ENCODE measurements around the gene KRT3.

DNA sequence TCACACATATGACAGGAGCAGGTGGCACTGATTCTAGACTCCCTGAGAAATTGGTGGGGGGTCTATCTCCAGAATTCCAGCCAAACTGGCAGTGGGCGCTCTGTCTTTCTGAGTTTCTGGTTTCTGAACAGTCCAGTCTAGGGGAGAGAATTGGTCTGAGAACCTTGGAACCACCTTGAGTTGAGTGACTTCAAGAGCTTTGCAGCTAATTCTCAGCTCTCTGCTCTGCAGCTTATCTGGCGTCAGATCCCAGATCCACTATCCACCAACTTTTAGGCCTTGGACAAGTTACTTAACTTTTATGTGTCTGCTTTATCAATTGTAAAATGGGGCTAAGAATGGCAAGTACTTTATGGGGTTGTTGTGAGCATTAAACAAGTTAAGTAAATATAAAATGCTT is 17.1 kb downstream of the KRT3 start:
- TF ChIP-seq, protein P1, sequence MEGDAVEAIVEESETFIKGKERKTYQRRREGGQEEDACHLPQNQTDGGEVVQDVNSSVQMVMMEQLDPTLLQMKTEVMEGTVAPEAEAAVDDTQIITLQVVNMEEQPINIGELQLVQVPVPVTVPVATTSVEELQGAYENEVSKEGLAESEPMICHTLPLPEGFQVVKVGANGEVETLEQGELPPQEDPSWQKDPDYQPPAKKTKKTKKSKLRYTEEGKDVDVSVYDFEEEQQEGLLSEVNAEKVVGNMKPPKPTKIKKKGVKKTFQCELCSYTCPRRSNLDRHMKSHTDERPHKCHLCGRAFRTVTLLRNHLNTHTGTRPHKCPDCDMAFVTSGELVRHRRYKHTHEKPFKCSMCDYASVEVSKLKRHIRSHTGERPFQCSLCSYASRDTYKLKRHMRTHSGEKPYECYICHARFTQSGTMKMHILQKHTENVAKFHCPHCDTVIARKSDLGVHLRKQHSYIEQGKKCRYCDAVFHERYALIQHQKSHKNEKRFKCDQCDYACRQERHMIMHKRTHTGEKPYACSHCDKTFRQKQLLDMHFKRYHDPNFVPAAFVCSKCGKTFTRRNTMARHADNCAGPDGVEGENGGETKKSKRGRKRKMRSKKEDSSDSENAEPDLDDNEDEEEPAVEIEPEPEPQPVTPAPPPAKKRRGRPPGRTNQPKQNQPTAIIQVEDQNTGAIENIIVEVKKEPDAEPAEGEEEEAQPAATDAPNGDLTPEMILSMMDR (IDR thresholded peaks at IDR 0.05; ENCODE audit: borderline replicate concordance, extremely low read depth, low read length, poor library complexity, severe bottlenecking): no peak
- TF ChIP-seq EZH2 (IDR thresholded peaks at IDR 0.05; ENCODE audit: borderline replicate concordance, low read depth, low read length, severe bottlenecking): no peak
